Measurements from ENCODE around the gene CCDC149.

- TF ChIP-seq CTCF (IDR thresholded peaks at IDR 0.05; ENCODE audit: borderline replicate concordance, extremely low read depth, low read length, poor library complexity, severe bottlenecking): no peak
- no peak for TF ChIP-seq EZH2 (IDR thresholded peaks at IDR 0.05; ENCODE audit: borderline replicate concordance, low read depth, low read length, severe bottlenecking)
Measured at GRCh38 chr4:24809815-24810405, 102.9 kb downstream of the CCDC149 start.

All from DND-41 (cell line).